Duodenal mucosa (tissue), 2 donors: Measurements from ENCODE around the gene CISH.

ENCODE experiments used
- H3K27ac ChIP-seq: one replicate; pipeline ENCODE4 v1.7.0; 2013; ENCODE audit warnings: low read depth, low read length
- H3K27me3 ChIP-seq, 2 donors: one replicate each; pipeline ENCODE4 v1.7.0; 2013; ENCODE audit warnings: low read length in 2 of 2, control low read depth in 1 of 2; ENCODE audit not compliant: insufficient read depth in 2 of 2, control insufficient read depth in 1 of 2
- H3K36me3 ChIP-seq, 2 donors: one replicate each; pipeline ENCODE4 v1.7.0; 2013; ENCODE audit warnings: low read length in 2 of 2, control low read depth in 1 of 2; ENCODE audit not compliant: insufficient read depth in 2 of 2, control insufficient read depth in 1 of 2
- H3K4me1 ChIP-seq, 2 donors: one replicate each; pipeline ENCODE4 v1.7.0; 2013; ENCODE audit warnings: low read length in 2 of 2, control low read depth in 1 of 2; ENCODE audit not compliant: insufficient read depth in 2 of 2, control insufficient read depth in 1 of 2
- H3K4me3 ChIP-seq, 2 donors: one replicate each; pipeline ENCODE4 v1.7.0; 2013; ENCODE audit warnings: low read length in 2 of 2, low read depth in 1 of 2
- H3K9ac ChIP-seq, 2 donors: one replicate each; pipeline ENCODE4 v1.7.0; 2013; ENCODE audit warnings: low read length in 2 of 2, low read depth in 1 of 2
- H3K9me3 ChIP-seq, 2 donors: one replicate each; pipeline ENCODE4 v1.7.0; 2013; ENCODE audit warnings: low read length in 2 of 2, control low read depth in 1 of 2; ENCODE audit not compliant: control insufficient read depth in 1 of 2

Gene CISH

DNA sequence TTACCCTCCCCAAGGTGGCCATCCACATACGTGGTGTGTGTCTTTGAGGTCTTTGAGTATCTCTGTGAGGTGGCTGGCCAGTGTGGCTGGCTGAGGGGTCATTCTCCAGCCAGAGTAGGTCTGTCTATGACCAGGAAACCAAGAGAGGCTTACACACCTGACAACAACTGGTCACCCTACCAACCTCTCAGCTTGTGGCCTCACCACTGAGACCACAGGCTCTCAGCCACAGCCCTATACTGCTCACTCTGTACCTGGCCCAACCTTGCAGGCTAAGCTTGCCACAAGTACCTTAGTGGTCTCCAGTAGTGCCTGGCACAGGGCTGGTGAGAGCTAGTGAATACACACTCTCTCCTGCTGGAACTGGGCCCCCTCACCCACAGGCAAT lies 37.1 kb downstream of the CISH start:
- Histone ChIP-seq H3K4me3 (no peak overlapping the region), H3K27me3 (no peaks in the 10 kb centered on the region), H3K9ac (peak overlapping the region in 1 of 2 donors; percentile 8), H3K4me1 (peaks cover 21 to 26% of the 10 kb centered on the region in 2 donors), H3K36me3 (peaks cover 3 to 27% of the 10 kb centered on the region in 2 donors), H3K9me3 (no peaks in the 10 kb centered on the region), H3K27ac (no peak overlapping the region)

DNA sequence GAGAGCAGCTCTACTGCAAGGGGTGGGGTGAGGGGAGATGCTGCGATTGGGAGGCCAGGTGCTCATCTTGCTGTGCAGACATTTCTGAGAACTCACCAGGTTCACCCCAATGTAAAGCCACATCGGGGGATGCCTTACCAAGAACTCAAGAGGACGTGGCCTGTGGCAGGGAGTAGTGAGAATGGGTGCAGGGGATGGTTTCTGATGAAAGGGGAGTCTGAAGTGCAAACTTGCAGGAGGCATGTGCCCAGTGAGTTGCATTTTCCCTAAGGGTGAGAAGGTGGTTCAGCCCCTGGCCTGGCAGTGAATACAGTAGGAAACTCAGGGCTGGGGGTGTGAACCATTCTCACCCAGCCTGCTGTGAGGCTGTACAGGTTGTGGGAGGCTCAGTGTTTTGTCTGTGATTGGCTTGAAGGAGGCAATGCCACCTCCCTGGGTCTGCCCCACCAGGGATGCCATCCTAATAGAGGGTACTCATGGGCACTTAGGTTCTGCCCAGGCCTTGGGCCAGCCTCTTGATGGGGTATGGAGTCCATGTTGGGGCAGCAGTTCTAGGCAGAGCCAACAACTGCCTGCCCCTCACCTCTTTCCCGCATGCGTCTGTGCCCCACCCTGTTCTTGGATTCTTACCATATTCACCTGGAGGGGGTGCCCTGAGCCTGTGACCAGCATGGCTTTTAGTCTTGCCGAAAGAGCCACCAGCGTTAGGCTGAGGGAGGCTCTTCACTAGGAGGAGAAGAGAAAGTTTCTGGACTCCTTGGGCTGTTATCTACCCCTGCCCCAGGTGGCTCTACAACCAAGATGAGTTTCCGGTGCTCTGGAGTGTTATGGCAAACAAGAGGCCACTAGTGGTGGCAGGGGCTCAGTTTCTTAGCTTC lies 37.8 kb downstream of the CISH start:
- Histone ChIP-seq H3K36me3 (peaks cover 3 to 25% of the 10 kb centered on the region in 2 donors), H3K9ac (peak overlapping the region in 1 of 2 donors; percentile 8), H3K9me3 (no peaks in the 10 kb centered on the region), H3K4me3 (no peak overlapping the region), H3K27ac (no peak overlapping the region), H3K4me1 (peaks cover 21 to 26% of the 10 kb centered on the region in 2 donors), H3K27me3 (no peaks in the 10 kb centered on the region)

DNA sequence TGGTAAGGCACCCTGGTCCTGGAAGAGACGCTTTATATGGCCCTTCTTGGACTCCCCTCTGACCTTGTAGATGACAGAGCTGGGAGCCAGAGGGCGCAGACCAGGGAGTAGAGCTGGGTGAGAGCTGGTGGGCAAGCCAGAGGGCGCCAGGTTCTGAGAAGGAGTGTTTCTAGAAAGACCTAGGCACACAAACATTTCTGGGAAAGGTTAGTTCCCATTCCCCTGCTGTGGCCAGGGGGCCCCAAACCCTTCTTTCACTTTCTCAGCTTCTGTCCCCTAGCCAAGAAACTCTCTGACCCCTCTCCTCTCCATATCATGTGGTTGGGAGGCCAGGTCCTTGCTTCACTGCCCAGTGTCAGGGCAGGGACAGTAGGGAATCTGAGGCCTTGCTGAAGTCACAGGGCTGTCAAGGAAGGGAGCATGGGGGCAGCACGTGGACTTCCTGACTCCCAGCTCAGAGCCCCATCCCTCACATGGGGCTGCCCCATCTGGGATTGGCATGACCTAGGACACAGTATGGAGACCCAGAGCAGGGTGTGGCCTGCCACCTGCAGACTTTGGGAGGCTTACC lies 38.7 kb downstream of the CISH start:
- Histone ChIP-seq H3K27ac (no peak overlapping the region), H3K4me1 (peaks cover 26 to 34% of the 10 kb centered on the region in 2 donors), H3K36me3 (peaks cover 3 to 19% of the 10 kb centered on the region in 2 donors)

DNA sequence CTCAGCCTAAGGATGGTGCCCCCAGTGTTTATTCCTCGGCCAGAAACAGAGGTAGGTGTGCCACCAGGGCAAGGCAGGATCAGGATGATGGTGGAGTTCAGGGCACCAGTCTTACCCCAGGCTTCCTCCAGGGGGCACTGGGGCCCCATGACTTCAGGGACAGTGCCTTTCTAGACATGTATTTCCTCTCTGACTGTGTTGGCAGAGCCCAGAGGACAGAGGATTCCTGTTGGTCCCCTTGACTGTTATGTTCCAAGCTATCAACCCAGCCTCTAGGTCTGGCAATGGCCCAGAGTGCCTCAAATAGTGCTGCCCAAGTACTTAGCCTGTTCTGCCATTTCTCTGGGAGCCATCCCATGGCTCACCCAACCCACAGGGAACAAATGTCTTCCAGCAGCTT lies 39.4 kb downstream of the CISH start:
- H3K9ac ChIP-seq: peak overlapping the region in 1 of 2 donors; percentile 15
- H3K4me3 ChIP-seq: no peak overlapping the region
- peaks cover 0 to 11% of the 10 kb centered on the region in 2 donors for H3K36me3 ChIP-seq
- peaks cover 0 to under 1% of the 10 kb centered on the region in 2 donors for H3K27me3 ChIP-seq
- H3K27ac ChIP-seq: no peak overlapping the region
- peaks cover 28 to 39% of the 10 kb centered on the region in 2 donors for H3K4me1 ChIP-seq
- no peaks in the 10 kb centered on the region for H3K9me3 ChIP-seq

More for the DNA sequence above, 38.7 kb downstream of the CISH start:
- Histone ChIP-seq H3K27me3 (no peaks in the 10 kb centered on the region), H3K9ac (no peak overlapping the region), H3K4me3 (peak overlapping the region in 1 of 2 donors; percentile 7), H3K9me3 (no peaks in the 10 kb centered on the region)

DNA sequence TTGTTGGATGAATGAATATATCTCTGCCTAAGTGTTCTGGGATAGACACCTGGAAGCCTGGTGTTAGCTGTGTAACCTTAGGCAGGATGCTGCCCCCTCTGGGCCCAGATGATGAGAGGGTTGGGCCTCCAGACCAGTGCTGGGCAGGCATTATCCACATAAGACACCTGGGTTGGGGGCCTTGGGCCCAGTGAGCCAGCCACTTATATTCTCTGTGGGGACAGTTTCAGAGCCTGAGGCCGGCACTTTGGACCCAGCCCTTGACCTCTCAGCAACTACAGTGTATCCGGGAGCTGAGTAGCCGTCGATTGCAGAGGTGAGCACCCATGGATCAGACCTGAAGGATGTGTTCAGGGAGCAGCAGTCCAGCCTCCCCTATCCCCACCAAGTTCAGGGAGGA lies 40.1 kb downstream of the CISH start:
- H3K36me3 ChIP-seq: peaks cover 0 to 5% of the 10 kb centered on the region in 2 donors
- peaks cover 33 to 46% of the 10 kb centered on the region in 2 donors for H3K4me1 ChIP-seq
- no peaks in the 10 kb centered on the region for H3K9me3 ChIP-seq
- no peak overlapping the region for H3K27ac ChIP-seq
- no peak overlapping the region for H3K9ac ChIP-seq
- no peak overlapping the region for H3K4me3 ChIP-seq
- peaks cover 2 to 3% of the 10 kb centered on the region in 2 donors for H3K27me3 ChIP-seq

DNA sequence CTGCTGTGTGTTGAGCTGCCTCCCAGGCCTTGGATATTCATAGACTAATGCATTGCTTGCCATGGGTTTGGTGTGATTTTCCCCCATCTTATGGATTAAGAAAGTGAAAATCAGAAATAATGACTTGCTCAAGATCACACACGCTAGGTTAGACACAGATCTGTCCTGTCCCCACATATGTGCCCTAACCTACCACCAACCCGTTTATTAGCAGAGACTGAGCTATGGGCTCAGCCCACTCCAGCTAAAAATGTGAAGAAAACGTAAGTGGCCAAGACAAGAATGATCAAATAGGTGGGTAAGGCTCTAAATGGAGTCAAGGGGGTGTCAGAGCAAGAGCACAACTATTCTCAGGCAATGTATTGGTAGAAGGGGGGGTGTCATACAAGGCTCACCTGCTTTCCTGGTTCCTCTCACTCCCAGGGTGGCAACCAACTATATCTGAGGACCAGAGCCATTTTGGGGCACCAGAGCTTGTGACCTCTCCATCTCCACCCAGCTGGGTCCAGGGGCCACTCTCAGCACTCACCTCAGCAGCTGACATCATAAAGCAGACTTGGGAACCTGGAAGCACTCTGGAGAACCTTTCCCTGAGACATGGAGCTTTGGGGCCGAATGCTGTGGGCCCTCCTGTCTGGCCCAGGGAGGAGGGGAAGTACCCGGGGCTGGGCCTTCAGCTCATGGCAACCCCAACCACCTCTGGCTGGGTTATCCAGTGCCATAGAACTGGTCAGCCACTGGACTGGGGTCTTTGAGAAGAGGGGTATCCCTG lies 40.9 kb downstream of the CISH start:
- H3K9me3 ChIP-seq: no peaks in the 10 kb centered on the region
- peak overlapping the region; percentile 13 to 96 for H3K9ac ChIP-seq
- peaks cover 33 to 46% of the 10 kb centered on the region in 2 donors for H3K4me1 ChIP-seq
- H3K36me3 ChIP-seq: peaks cover 0 to 4% of the 10 kb centered on the region in 2 donors
- H3K4me3 ChIP-seq: no peak overlapping the region
- peaks cover 2 to 3% of the 10 kb centered on the region in 2 donors for H3K27me3 ChIP-seq
- no peak overlapping the region for H3K27ac ChIP-seq

DNA sequence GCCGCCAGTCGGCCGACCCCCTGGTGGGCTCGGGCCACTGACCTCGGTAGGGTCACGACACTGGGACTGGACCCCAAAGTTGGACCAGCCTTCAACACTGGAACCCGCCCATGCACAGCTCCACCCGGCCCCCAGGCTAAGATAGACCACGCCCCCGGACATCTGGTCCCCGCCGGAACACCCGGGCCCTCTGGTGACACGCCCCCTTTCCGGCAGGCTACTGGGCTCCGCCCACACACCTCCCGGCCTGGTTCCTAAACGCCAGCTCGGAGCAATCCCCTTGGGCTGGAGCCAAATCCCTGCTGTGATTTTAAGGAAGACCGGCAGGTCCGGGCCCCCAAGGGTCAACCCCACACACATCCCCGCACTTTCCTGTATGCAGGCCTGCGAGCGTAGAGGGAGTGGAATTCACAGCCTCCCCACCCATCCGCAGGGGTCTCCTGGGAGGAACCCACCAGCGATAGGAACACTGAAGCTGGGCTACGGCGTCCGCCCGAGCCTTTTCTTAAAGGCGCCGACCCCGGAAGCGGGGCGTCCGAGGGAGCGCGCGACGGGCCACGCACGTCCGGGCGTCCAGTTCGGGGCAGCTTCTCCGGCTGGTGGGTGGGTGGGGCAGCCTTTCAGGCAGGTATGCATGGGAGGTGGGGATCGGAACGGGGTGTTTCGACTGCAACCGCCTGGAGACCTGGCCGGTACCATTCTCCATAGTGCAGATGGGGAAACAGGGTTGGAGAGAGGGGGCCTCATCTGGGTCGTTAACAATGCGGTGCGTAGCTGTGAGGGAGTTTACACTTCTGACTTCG lies 42.4 kb downstream of the CISH start, which contains the start of gene HEMK1:
Gene HEMK1 (plus strand): TSS at position 576 of the 803 bp plus-strand sequence. CDS start 1,583 bp downstream, outside the sequence.
- H3K9me3 ChIP-seq: no peaks in the 10 kb centered on the region
- H3K27me3 ChIP-seq: peaks cover 2 to 3% of the 10 kb centered on the region in 2 donors
- peak within 1 kb of the TSS; percentile 92 to 96 for H3K9ac ChIP-seq
- peaks cover 0 to 4% of the 10 kb centered on the region in 2 donors for H3K36me3 ChIP-seq
- H3K4me3 ChIP-seq: peak within 1 kb of the TSS; percentile 90 to 98
- H3K27ac ChIP-seq: peak within 1 kb of the TSS; percentile 89
- peaks cover 33 to 46% of the 10 kb centered on the region in 2 donors for H3K4me1 ChIP-seq

DNA sequence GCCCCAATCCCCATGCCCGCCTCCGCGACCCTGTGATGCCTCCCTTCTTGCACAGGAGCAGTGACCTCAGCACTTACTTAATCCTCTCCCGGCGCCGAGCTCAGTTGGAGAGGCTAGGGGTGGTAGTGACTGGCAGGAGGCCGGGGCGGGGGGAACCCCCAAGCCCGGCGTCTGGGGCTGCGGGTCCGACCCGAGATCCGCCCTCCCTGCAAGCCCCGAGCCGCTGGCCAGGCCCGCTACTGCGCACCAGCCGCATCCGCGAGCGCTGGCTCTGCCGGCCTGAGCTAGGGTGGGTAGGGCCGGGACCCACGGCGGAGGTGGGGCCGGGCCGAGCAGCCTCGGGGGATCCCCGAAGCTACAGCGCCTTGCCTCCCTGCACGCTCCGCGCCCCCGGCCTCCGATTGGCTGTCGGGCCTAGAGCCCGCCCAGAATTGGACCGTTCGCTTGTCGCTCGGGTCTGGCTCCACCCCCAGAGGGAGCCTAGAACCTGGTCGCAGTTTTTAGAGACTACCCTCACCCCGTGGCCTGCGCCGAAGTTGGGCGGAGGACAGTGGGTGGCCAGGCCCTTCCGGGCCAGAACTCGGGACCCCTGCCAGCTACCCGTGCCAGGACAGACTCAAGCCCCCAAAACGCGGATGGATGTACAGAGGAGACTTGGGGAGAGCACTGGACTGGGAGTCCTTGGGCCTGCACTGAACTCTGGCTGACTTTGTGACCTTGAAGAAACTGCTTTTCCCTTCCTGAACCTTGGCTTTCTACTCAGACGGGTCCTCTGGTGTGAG lies 44.0 kb downstream of the CISH start, which contains the start of gene C3orf18:
Gene C3orf18 (minus strand): TSS at position 362 of the 782 bp plus-strand sequence. CDS start 2,048 bp downstream, outside the sequence.
- H3K9me3 ChIP-seq: no peaks in the 10 kb centered on the region
- H3K9ac ChIP-seq: peak within 1 kb of the TSS; percentile 42 to 92
- no peaks in the 10 kb centered on the region for H3K36me3 ChIP-seq
- H3K27ac ChIP-seq: no peak within 1 kb of the TSS
- peaks cover 25 to 33% of the 10 kb centered on the region in 2 donors for H3K4me1 ChIP-seq
- H3K27me3 ChIP-seq: peaks cover 2 to 3% of the 10 kb centered on the region in 2 donors
- H3K4me3 ChIP-seq: peak within 1 kb of the TSS; percentile 90 to 98
